ENCODE measurements around the gene LTO1. TPM values are rescaled to one million over a fixed set of nuclear protein-coding genes. Genes with fewer than 3 reads are reported as not detected.

LTO1 gene
- total RNA-seq, 1 experiment from 2014 or later, result 25.3 TPM

DNA sequence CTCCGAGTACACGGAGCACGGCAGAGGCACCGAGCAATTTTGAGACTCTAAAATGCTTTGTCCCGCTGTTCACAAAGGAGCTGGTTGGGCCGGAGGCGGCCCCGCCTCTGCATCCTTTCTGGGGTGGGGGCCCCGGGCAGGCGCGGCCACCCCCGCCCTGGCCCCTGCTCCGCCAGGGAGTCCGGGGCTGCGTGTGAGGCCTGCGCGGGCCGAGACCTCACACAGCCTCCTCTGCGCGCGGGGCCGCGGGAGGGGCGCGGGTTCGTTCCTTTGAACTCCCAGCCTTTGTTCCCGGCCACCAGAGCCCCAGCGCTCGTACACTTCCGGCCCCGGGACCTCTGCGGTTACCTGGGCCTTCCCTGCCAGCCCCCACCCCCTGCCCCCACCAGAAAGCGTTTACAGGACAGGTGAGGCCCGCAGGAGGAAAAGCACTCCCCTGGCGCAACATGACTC, 27.1 kb upstream of the LTO1 start:
- H3T11ph ChIP-seq (ENCODE audit: low read length), result no peak overlapping the region
- peaks cover 32 to 38% of the 10 kb centered on the region in 2 experiments for H3K4me1 Mint-ChIP-seq
- peak overlapping the region; percentile 91 for H3K18ac ChIP-seq (ENCODE audit: insufficient read length, low read depth, low read length)
- peak overlapping the region; percentile 80 to 87 for H3K4me3 Mint-ChIP-seq
- H2AFZ ChIP-seq (ENCODE audit: low read length), result no peak overlapping the region
- no peak overlapping the region for H3K23ac ChIP-seq (ENCODE audit: insufficient read length, low read depth, low read length)
- peak overlapping the region; percentile 64 for H3K4me2 ChIP-seq (ENCODE audit: insufficient read depth, insufficient read length, low read length)
- H3K23me2 ChIP-seq (ENCODE audit: insufficient read length, low read depth, low read length, poor library complexity, severe bottlenecking), result peaks cover 22% of the 10 kb centered on the region
- peak; percentile 89 for DNase-seq
- H4K8ac ChIP-seq (replicated peaks; ENCODE audit: insufficient read length, low read depth, low read length), result no peak overlapping the region
- TF ChIP-seq CTCF (conservative IDR thresholded peaks at IDR 0.05), result no peak
- peaks cover 2% of the 10 kb centered on the region for H4K20me1 ChIP-seq (ENCODE audit: control insufficient read depth, insufficient read depth, insufficient read length)
- no peaks in the 10 kb centered on the region for H3K9me3 Mint-ChIP-seq
- H3K27me3 Mint-ChIP-seq (ENCODE audit: low read depth), result peaks cover 35% of the 10 kb centered on the region
- no peak overlapping the region for H3K56ac ChIP-seq (ENCODE audit: insufficient read length, low read depth, low read length)
- H2BK120ac ChIP-seq (ENCODE audit: low read depth, low read length, poor library complexity, severe bottlenecking), result peak overlapping the region; percentile 87
- peak overlapping the region; percentile 49 for H3K14ac ChIP-seq (ENCODE audit: insufficient read depth, low read length)
- H2BK20ac ChIP-seq (ENCODE audit: low read depth, low read length, poor library complexity, severe bottlenecking), result no peak overlapping the region
- H2AK5ac ChIP-seq (ENCODE audit: insufficient read length, low read length), result no peak overlapping the region
- H3K79me1 ChIP-seq (ENCODE audit: insufficient read depth, low read depth, low read length, poor library complexity, severe bottlenecking), result no peaks in the 10 kb centered on the region
- H3K9ac ChIP-seq (ENCODE audit: extremely low read depth, insufficient read length, low read length), result peak overlapping the region; percentile 20
- peak overlapping the region; percentile 68 for H2BK12ac ChIP-seq (ENCODE audit: insufficient read length, low read depth, low read length)
- H4K5ac ChIP-seq (ENCODE audit: insufficient read length, low read depth, low read length), result no peak overlapping the region
- H3K27me3 ChIP-seq (ENCODE audit: insufficient read depth, low read length), result peaks cover 2% of the 10 kb centered on the region; the same call in 1 of the 2 replicates
- H3K9me3 ChIP-seq (ENCODE audit: control insufficient read depth, low read depth, low read length), result no peaks in the 10 kb centered on the region
- WGBS (ENCODE audit: extremely low coverage, insufficient read length, low lambda C conversion rate), result no CpG with 5 or more reads among the region's 35 CpGs
- no peaks in the 10 kb centered on the region for H3K79me2 ChIP-seq (ENCODE audit: insufficient read depth, low read length)
- no peak overlapping the region for H2BK5ac ChIP-seq (ENCODE audit: insufficient read length, low read length)
- H3K4me1 ChIP-seq (ENCODE audit: insufficient read depth, low read length), result peaks cover 3% of the 10 kb centered on the region; the same call in 1 of the 2 replicates
- H4K91ac ChIP-seq (ENCODE audit: insufficient read length, low read depth, low read length), result no peak overlapping the region
- H3K4ac ChIP-seq (ENCODE audit: low read depth, low read length), result no peak overlapping the region; the same call in 1 of the 2 replicates
- no peak overlapping the region for H2BK15ac ChIP-seq (ENCODE audit: low read depth, low read length)
- H3K27ac Mint-ChIP-seq, result peak overlapping the region in 1 of 3 experiments; percentile 92; a peak in 2 of 7 replicates
- H3K27ac ChIP-seq (ENCODE audit: insufficient read length, low read depth, low read length), result peak overlapping the region; percentile 62
- peaks cover 0 to 9% (median 6%) of the 10 kb centered on the region in 3 experiments; a peak in 5 of 7 replicates for H3K36me3 Mint-ChIP-seq (ENCODE audit: insufficient read depth in 1 of 3, low read depth in 3 of 3)
